Inflammatory macrophage (primary cell): ENCODE measurements around the gene ABCC10.
"Not testable (repeated sequence)": the region's sequence is repeated elsewhere in the genome, so short reads cannot be mapped to it uniquely, and the experiment has no call there.

ENCODE experiments used
- DNase-seq, 2 donors: peaks; one replicate each; pipeline ENCODE4 v3.0.0-alpha.2; 2020 to 2022
- total RNA-seq, 18 experiments: gene quantifications; one replicate each; lab custom pipeline; 2026; ENCODE audit warnings: mixed read lengths in 6 of 18, inconsistent platforms in 2 of 18; lab: John Stamatoyannopoulos, UW

ABCC10 gene, protein sequence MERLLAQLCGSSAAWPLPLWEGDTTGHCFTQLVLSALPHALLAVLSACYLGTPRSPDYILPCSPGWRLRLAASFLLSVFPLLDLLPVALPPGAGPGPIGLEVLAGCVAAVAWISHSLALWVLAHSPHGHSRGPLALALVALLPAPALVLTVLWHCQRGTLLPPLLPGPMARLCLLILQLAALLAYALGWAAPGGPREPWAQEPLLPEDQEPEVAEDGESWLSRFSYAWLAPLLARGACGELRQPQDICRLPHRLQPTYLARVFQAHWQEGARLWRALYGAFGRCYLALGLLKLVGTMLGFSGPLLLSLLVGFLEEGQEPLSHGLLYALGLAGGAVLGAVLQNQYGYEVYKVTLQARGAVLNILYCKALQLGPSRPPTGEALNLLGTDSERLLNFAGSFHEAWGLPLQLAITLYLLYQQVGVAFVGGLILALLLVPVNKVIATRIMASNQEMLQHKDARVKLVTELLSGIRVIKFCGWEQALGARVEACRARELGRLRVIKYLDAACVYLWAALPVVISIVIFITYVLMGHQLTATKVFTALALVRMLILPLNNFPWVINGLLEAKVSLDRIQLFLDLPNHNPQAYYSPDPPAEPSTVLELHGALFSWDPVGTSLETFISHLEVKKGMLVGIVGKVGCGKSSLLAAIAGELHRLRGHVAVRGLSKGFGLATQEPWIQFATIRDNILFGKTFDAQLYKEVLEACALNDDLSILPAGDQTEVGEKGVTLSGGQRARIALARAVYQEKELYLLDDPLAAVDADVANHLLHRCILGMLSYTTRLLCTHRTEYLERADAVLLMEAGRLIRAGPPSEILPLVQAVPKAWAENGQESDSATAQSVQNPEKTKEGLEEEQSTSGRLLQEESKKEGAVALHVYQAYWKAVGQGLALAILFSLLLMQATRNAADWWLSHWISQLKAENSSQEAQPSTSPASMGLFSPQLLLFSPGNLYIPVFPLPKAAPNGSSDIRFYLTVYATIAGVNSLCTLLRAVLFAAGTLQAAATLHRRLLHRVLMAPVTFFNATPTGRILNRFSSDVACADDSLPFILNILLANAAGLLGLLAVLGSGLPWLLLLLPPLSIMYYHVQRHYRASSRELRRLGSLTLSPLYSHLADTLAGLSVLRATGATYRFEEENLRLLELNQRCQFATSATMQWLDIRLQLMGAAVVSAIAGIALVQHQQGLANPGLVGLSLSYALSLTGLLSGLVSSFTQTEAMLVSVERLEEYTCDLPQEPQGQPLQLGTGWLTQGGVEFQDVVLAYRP (N-terminal part only)
- total RNA-seq = 18.5 to 59.9 (median 41.6) reads per million in 18 experiments

DNA sequence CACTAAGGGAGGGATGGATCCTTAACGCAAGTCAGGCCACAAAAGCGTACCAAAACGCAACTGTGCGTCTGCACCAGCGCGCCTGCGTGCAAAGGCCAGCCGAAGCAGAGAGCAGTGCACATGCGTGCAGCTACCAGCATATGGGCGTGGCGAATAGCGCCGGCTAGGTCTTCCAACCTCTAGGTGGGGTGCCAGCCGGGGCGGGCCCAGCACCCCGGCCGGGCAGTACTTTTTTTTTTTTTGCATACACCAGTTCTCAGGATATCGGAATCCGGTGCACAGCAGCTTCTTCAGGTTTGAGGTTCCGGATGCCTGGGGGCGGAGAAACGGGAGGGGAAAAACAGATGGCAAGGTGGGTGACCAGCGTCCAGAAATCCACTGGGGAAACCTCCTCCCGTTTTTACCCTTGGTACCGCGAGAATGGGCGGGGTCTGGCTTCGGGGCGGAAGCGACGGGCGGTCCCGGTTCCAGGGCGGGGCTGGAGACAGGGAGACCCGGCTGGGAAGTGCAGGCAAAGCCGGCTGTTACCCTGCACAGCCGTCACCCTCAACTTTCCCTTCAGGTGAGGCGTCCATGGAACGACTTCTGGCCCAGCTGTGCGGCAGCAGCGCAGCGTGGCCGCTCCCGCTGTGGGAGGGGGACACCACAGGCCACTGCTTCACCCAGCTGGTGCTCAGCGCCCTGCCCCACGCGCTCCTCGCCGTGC lies at the start of gene ABCC10:
Gene ABCC10, plus strand, starts transcription at position 136 of the 706 bp plus-strand sequence. Its CDS starts 438 bp downstream, at position 574.
- peak; percentile 97 for DNase-seq

DNA sequence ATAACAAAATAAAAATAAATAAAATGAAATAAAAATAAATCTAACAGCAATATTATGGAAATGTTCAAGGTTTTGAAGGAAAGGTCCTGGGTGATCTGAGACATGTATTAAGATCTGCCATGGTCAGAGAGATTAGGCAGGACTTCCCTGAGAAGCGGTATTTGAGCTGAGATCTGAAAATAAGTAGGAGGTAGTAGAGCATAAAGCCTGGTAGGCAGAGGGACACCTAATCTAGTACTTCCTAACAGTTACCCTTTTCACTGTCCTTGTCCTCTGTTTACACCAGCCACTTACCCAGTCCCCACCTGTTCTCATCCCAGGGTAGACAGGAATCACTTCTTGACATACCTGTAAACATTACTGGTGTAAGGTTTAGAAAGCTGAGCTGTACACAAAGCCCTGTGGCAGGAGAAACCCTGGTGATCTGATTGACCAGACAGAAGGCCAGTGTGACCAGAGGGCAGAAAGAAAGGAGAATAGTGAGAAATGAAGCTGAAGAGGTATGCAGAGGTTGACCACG lies 49.6 kb upstream of the ABCC10 start:
- no peak for DNase-seq

DNA sequence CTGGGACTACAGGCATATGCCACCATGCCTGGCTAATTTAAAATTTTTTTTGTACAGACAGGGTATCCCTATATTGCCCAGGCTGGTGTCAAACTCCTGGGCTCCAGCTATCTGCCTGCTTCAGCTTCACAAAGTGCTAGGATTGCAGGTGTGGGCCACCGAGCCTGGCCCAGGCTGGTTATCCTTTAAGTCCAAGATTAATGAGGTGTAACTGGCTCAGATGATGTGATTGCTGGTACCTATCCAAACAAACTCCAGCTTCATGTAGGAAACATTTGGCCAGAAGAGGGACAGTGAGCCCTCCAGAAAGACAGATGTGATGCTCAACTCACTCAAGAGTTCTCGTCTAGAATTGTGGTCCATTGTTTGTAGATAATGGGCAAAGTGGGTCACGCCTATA lies 48.7 kb upstream of the ABCC10 start:
- DNase-seq = no peak

DNA sequence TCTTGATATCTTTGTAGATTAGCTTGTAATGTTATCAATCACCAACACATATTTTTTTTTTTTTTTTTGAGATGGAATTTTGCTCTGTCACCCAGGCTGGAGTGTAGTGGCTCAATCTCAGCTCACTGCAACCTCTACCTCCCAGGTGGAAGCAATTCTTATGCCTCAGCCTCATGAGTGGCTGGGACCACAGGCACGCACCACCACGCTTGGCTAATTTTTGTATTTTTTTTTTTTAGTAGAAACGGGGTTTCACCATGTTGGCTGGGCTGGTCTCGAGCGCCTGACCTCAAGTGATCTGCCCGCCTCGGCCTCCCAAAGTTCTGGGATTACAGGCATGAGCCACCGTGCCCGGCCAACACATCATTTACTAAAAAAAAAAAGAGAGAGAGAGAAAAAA lies 46.5 kb upstream of the ABCC10 start:
- DNase-seq = not testable (repeated sequence)

DNA sequence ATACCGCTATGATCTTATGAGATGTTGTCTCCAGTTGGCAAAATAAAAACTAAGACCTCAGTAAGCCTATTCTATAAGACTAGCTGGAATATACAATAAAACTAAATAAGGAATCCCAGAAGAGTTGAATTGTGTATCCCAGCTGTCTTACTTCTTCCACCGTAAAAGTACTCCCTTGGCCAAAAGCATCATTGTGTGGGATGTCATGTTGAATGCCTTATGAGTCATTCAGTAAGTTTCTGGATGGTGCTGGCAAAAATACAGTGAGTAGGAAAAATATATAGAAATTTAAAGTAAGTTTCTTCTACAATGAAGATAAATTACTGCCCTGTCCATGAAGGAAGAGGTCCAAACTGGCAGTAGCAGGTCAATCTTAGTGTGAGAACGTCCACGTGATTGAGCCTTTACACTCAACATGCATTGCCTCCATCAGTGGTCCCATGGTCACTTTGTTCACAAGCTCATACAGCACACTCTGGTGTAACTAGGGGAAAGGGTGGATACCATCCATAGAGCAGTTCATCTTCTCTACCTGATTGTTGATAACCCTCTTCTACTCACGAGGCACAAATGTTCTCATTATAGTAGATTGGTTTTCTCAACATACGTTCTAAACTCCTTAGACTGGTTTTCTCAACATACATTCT lies 44.2 kb upstream of the ABCC10 start:
- peak in 1 of 2 donors; percentile 15 for DNase-seq

DNA sequence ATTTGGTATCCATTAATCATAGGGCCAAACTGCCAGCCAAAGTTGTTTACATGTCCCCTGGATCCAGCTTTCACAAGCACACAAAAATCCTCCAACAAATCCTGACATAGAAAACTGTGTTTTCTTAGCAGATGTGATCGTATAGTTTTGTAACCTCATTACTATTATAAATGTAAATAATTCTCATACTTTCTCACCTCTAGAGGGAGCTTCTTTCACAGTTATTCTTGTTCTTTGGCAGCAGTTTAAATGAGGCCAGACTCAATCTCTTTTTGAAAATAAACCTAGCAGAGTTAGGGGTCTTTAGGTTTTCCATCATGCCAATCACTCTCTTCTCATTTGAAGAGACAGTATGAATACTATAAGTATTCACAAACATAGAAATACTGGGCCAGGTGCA lies 40.8 kb upstream of the ABCC10 start:
- peak in 1 of 2 donors; percentile 66 for DNase-seq

DNA sequence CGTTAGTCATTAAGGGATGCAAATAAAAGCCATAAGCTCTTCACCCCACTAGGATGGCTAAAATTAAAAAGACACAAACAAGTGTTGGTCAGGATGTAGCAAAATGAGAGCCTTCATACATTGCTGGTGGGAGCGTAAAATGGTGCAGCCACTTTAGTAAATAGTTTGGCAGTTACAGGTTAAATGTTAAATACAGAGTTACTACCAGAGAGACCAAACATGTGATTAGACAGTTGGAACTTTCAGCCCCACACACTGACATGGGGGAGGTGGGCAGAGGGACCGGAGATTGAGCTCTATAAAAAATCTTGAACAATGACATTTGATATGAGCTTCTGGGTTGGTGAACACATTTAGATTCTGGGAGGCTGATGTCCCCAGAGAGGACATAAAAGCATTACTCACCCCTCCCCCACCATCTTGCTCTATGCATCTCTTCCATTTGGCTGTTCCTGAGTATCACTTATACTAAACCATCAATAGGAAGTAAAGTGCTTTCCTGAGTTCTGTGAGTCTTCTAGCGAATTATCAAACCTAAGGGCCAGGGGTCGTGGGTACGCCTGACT lies 37.5 kb upstream of the ABCC10 start:
- no peak for DNase-seq

DNA sequence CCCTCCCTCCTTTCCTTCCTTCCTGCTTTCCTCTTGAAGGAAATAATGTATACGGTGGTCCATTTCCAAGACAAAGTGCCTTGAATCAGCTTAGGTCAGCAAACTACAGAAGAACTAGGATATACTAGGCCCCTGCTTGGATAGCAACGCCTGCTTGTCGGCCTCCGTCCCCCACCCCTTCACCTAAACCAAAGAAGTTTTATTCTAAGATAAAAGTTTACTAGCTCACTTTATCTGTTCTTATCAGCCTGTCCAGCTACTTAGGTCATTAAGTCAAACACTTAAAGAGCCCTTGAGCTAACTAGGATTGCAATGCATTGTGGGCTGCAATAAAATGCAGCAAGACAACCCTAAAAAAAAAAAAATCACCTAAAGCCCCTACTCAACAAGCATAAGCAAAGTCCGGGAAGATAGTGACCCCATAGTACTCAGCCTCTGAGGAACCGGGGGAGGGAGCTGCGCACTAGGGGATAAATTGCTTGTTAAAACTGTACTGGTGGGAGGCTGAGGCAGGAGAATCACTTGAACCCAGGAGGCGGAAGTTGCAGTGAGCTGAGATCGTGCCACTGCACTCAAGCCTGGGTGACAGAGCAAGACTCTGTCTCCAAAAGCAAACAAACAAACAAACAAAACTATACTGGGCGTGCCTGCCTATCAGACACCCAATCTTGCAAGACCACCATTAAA lies 36.4 kb upstream of the ABCC10 start:
- DNase-seq = not testable (repeated sequence)

DNA sequence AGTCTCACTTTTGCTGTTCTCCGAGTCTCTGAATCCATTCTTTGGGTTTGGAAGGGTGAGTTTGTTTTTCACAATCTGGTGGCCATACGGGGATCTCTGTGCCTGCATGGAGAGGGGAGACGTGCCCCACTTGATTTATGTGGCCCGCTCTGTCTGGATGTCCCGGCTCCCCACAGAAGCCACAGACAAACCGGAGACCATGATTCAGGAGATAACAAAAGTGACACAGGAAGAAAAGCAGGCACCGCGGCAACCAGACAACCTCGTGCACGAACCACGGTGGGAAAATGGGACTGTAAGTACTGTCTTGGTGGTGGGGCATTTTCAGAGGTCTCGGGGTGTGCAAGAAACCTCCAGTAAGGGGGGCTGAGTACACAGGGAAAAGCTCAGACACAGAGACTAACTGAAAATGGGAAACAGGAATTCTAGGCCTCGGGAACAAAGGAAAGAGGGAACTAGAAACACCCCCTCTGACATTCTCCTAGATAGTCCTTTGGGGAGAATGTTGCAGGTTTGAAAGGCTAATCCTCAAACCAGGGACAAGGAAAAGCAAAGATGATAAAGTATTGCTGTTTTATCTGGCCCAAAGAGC lies 35.8 kb upstream of the ABCC10 start:
- no peak for DNase-seq

DNA sequence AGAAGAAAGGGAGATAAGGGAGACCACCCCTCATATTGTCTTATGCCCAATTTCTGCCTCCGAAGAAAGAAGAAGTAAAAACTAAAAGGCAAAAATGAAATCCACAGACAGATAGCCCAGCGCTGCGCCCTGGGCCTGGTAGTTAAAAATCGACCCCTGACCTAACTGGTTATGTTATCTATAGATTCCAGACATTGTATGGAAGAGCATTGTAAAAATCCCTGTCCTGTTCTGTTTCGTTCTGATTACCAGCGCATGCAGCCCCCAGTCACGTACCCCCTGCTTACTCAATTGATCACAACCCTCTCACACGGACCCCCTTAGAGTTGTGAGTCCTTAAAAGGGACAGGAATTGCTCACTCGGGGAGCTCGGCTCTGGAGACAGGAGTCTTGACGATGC lies 34.2 kb upstream of the ABCC10 start:
- not testable (repeated sequence) for DNase-seq

DNA sequence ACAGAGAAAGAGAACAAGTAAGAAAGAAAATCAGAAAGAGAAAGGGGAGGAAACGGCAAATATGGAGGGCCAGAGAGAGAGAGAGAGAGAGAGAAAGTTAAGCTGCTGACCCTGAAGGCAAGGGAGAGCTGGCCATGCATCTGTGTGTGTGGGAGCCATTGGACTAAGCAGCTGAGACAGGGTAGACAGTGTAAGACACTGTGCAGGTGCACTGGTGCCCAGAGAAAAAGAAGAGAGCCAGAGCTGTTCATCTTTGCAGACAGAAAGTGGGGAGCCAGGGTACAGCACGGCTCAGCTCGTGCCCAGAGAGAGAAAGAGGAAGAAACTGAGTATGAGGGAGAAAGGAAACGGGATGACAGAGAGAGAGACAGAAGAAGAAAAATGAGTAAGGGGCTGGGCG lies 33.7 kb upstream of the ABCC10 start:
- no peak for DNase-seq

DNA sequence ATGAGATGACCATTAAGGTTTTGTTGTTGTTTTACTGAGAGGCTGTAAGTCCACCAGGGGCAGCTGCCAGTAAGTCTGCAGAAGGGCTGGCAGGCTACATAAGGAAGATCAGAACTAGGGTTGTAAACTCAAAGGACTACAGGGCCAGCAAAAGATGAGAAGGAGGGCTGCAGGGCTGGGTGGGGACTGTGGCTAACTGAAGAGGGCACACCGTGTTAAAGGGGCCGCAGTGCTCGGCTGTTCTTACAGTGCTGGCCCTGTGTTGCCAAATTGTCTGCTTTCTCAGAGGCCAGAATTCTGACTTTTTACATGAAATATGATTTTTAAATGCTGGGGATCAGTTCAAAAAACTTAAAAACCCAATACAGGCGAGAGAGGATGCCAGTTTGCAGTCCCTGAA lies 32.4 kb upstream of the ABCC10 start:
- DNase-seq = no peak

DNA sequence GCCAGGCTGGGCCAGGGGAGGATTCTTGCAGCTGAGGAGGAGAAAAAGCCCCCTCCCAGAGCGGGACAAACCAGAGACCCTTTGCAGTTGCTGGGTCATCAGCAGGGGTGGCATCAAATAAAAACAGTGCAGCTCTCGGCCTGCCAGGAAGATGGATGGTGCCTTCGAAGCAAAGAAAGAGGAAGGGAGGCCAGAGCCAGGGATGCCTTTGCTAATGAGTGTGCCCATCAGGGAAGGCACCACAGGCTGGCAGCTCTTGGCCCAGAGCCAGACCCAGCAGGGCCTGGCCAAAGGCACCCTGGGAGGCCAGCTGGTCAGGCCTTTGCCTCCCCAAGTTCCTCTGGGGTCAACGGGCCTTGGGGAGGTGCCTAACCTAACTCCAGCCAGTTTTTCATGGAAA lies 31.6 kb upstream of the ABCC10 start:
- no peak for DNase-seq

DNA sequence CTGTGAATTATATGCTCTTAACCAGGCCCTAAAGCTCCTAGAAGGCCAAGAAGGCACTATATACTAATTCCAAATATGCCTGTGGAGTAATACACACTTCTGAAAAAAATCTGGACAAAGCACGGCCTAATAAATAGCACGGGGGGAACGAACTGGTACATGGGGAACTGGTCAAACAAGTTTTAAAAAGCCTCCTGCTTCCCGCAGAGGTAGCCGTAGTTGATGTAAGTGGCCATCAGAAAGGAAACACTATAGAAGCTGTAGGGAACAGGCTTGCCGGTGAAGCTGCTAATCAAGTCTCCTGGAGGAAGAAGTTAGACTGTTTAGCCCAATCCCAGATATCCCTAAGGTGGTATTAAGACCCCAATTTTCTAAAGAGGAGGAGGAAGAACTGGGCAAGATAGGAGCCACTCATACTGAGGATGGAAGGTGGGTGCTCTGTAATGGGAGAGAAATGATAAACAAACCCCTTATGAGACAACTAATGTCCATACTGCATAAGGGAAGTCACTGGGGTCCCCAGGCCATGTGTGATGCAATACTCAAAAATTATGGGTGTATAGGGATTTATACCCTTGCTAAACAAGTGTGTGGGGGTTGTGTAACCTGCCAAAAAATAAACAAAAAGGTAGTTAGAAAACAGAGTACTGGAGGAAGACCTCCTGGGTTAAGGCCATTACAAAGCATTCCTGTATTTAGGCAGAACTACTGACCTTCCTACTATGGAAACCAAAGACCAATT lies 30.8 kb upstream of the ABCC10 start:
- DNase-seq = no peak

DNA sequence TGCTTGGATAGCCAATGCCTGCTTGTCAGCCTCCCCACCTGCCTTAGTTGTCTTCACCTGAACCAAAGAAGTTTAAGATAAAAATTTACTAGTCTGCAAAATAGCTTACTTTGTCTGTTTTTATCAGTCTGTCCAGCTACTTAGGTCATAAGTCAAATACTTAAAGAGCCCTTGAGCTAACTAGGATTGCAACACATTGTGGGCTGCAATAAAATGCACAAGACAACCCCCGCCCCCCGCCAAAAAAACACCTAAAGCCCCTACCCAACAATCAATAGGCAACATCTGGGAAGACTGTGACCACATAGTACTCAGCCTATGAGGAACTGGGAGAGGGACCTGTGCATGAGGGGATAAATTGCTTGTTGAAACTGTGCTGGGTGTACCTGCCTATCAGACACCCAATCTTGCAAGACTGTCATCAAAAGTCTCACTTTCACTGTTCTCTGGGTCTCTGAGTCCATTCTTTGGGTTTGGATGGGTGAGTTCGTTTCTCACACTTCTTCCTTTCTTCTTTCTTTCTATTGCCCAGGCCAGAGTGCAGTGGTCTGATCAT lies 27.3 kb upstream of the ABCC10 start:
- DNase-seq = no peak

DNA sequence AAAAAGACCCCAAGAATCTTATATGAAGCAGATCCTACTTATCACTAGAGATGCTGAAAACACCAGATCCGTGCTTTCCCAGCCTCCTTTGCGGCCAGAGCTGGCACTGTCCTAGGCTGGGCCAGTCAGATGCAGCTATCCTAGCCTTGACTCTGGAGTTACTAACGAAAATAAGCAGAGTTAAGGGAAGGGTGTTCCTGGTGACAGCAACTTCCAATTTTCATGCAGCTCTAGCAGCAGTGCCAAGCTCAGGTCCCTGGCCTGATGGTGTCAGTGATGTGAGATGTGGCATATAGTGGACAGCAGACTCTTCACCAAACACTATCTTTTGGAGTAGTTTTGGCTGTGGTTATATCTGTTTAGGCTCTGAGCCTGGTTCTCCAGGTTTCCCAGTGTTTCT lies 25.6 kb upstream of the ABCC10 start:
- no peak for DNase-seq

DNA sequence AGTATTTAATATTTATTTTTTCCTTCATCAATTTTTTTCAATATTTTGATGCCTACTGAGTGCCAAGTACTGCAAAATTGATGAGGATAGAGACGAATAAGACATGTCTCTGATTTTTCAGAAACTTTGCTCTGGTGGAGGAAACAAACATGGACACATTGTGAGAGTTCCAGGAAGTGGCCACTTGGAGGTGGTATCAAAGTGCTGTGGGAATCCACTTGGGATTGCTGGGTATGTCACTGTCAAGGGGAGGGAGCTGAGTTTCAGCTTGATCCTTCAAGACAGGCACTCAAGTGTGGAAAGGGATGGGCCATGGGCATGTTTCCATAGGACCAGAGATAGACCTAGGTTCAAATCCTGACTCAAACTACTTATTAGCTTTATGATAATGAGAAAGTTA lies 24.5 kb upstream of the ABCC10 start:
- peak in 1 of 2 donors; percentile 10 for DNase-seq

DNA sequence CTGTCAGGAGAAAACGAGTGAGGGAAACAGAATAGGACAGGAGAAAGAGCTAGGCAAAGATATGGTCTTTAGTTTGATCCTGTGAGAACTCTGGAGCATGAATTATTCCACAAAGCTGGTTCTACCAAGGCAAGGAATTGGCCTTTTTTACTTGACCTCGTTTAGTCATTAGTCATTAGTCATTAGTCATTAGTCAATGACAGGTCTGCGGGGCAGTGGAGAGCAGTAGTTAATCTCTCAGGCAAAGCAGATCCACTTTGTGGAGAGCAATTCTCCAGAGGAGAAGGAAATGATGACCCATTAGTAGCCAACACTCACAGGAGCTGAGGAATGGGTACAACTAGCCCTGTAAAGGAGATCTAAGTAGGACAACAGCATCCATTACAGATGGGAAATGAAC lies 22.0 kb upstream of the ABCC10 start:
- DNase-seq = no peak

DNA sequence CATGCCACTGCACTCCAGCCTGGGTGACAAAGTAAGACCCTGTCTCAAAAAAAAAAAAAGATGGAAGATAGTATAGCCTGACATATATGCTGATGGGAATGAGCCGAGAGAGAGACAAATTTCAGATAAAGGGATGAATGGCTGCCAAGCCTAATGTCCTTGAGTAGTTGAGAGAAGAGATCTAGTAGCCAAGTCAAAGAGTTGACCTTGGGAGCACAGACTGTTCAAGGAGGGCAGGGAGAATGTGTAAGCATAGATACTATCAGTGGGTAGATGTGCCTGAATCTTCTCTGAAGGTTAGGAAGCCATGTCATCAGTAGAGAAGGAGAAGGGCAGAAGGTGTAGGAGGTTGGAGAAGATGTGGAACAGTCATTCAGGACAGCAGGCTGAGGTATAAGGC lies 20.0 kb upstream of the ABCC10 start:
- no peak for DNase-seq
